ENCODE data around the gene ANP32A.

GRCh38 chr15:68851971-68852370 lies 31.3 kb upstream of the ANP32A start:
- TF ChIP-seq CTCF (IDR thresholded peaks at IDR 0.05): no peak
- TF ChIP-seq POLR2A (IDR thresholded peaks at IDR 0.05): no peak

Measured in testis (tissue), 2 donors.